B cell (primary cell): ENCODE data around the gene EHD4. TPM values are rescaled to one million over a fixed set of nuclear protein-coding genes. Genes with fewer than 3 reads are reported as not detected.

ENCODE experiments used
- ATAC-seq: fragments of 200-7000 bp; cut with Tn5 transposase; one replicate; pipeline ENCODE4 v1.10.0; 2021; ENCODE audit warnings: low read depth, mild to moderate bottlenecking, moderate number of reproducible peaks, moderate library complexity
- CTCF ChIA-PET: fragments of 350-600 bp; sonication (Branson Sonifier 250); formaldehyde crosslinking; loops from one replicate; lab custom pipeline; 2021; ENCODE audit warnings: antibody characterized with exemption, inconsistent platforms; lab: Charles Lee
- POLR2A ChIA-PET: fragments of 350-600 bp; sonication (Branson Sonifier 250); formaldehyde crosslinking; loops from one replicate; lab custom pipeline; 2021; ENCODE audit warnings: antibody characterized with exemption; lab: Charles Lee
- DNase-seq: peaks from one replicate; pipeline ENCODE4 v3.0.0; 2013
- H2AFZ ChIP-seq: 2 replicates; pipeline ENCODE4 v1.6.1; 2012; ENCODE audit warnings: mild to moderate bottlenecking, low read depth, low read length; ENCODE audit not compliant: insufficient read depth, poor library complexity, severe bottlenecking
- H3K27ac ChIP-seq, 2 donors: 1 replicate in 1 of 2; 2 replicates in 1 of 2; pipeline ENCODE4 v1.5.1; 2012 to 2013; ENCODE audit warnings: low read length in 2 of 2, mild to moderate bottlenecking in 2 of 2, moderate library complexity in 1 of 2
- H3K27me3 ChIP-seq, 4 experiments: fragments of 200-600 bp in 1 of 4; sonication (generic) in 1 of 4; replicated peaks in 1 of 4; 1 replicate in 2 of 4; 2 replicates in 2 of 4; pipeline versions ENCODE4 v1.6.1 to v1.7.0; 2013 to 2016; ENCODE audit warnings: low read length in 3 of 4, mild to moderate bottlenecking in 2 of 4, mixed read lengths in 1 of 4, moderate library complexity in 1 of 4; ENCODE audit not compliant: insufficient read depth in 4 of 4, control insufficient read depth in 3 of 4; ENCODE audit errors: control extremely low read depth in 1 of 4
- H3K36me3 ChIP-seq, 2 experiments: replicated peaks in 1 of 2; 1 replicate in 1 of 2; 2 replicates in 1 of 2; pipeline versions ENCODE4 v1.6.1 to v1.7.1; 2013; ENCODE audit warnings: low read length in 1 of 2; ENCODE audit not compliant: insufficient read depth in 2 of 2, control insufficient read depth in 1 of 2; ENCODE audit errors: control extremely low read depth in 1 of 2, extremely low read depth in 1 of 2
- H3K4me1 ChIP-seq, 2 donors: fragments of 200-600 bp in 1 of 2; sonication (generic) in 1 of 2; 1 replicate in 1 of 2; 2 replicates in 1 of 2; pipeline versions ENCODE4 v1.5.1 to v1.6.1; 2013 to 2017; ENCODE audit warnings: low read length in 2 of 2; ENCODE audit not compliant: control insufficient read depth in 2 of 2, insufficient read depth in 2 of 2
- H3K4me2 ChIP-seq: replicated peaks from 2 replicates; pipeline ENCODE3; 2012; ENCODE audit warnings: mild to moderate bottlenecking, low read depth, low read length; ENCODE audit not compliant: poor library complexity, severe bottlenecking
- H3K4me3 ChIP-seq, 5 experiments: fragments of 200-600 bp in 1 of 5; sonication (generic) in 1 of 5; 1 replicate in 3 of 5; 2 replicates in 2 of 5; pipeline versions ENCODE4 v1.5.1 to v1.7.0; 2011 to 2016; ENCODE audit warnings: low read length in 4 of 5, mild to moderate bottlenecking in 4 of 5, low read depth in 2 of 5, control low read depth in 1 of 5, moderate library complexity in 1 of 5; ENCODE audit not compliant: insufficient read depth in 1 of 5; ENCODE audit errors: control extremely low read depth in 1 of 5, extremely low read depth in 1 of 5
- H3K79me2 ChIP-seq: fragments of 200-600 bp; sonication (generic); one replicate; pipeline ENCODE4 v1.6.0; 2016; ENCODE audit warnings: low read length; ENCODE audit not compliant: control insufficient read depth, insufficient read depth
- H3K9ac ChIP-seq: fragments of 200-600 bp; sonication (generic); 2 replicates; pipeline ENCODE4 v1.6.1; 2017; ENCODE audit warnings: mild to moderate bottlenecking, low read length, moderate library complexity
- H3K9me3 ChIP-seq, 3 donors: one replicate each; pipeline versions ENCODE4 v1.6.1 to v1.7.1; 2013; ENCODE audit warnings: low read length in 2 of 3; ENCODE audit not compliant: control insufficient read depth in 2 of 3, insufficient read depth in 1 of 3; ENCODE audit errors: control extremely low read depth in 1 of 3
- H4K20me1 ChIP-seq: 2 replicates; pipeline ENCODE4 v1.6.0; 2012; ENCODE audit warnings: mild to moderate bottlenecking, low read length; ENCODE audit not compliant: insufficient read depth, control insufficient read depth, poor library complexity, severe bottlenecking
- H3K27ac Mint-ChIP-seq: one replicate; pipeline ENCODE4 v1.8.0; 2021; ENCODE audit warnings: mixed read lengths
- H3K27me3 Mint-ChIP-seq: one replicate; pipeline ENCODE4 v1.8.0; 2021; ENCODE audit warnings: mixed read lengths
- H3K4me1 Mint-ChIP-seq: one replicate; pipeline ENCODE4 v1.8.0; 2021; ENCODE audit warnings: mixed read lengths
- H3K4me3 Mint-ChIP-seq: one replicate; pipeline ENCODE4 v1.8.0; 2021; ENCODE audit warnings: mixed read lengths
- H3K9me3 Mint-ChIP-seq: one replicate; pipeline ENCODE4 v1.8.0; 2022; ENCODE audit warnings: mixed read lengths; ENCODE audit not compliant: insufficient read depth
- EZH2 ChIP-seq: IDR thresholded peaks from 2 replicates; pipeline ENCODE4 v1.6.1; 2012; ENCODE audit warnings: borderline replicate concordance, low read depth, mild to moderate bottlenecking, moderate library complexity, low read length; ENCODE audit not compliant: insufficient read depth, poor library complexity, severe bottlenecking
- WGBS: methylation state at CpG from one replicate; pipeline ENCODE4 v1.1.5; 2013; ENCODE audit warnings: missing lambda C conversion rate; ENCODE audit not compliant: insufficient coverage; 5-methylcytosine and 5-hydroxymethylcytosine counted together
- intact Hi-C: fragments of 100-400 bp; cut with micrococcal nuclease; formaldehyde crosslinking; loops from one replicate; pipeline ENCODE4 v1.10.0; 2022
- polyA plus RNA-seq: library from polyadenylated mRNA; depleted of rRNA; stranded (reverse); fragments of >200 nt; gene quantifications from 2 replicates; pipeline ENCODE4 v1.2.3, GENCODE V29; 2012
- total RNA-seq, 2 donors: library from RNA; stranded (reverse); fragments of 120-200 nt in 1 of 2; gene quantifications; 1 replicate in 1 of 2; 2 replicates in 1 of 2; pipeline versions ENCODE4 v1.2.3 to v1.2.4, GENCODE V29; 2013 to 2022
- TF ChIP-seq, protein P1 (sequence below): fragments of 200-600 bp; IDR thresholded peaks from one replicate; pipeline ENCODE4 v1.8.0; 2022; ENCODE audit warnings: antibody characterized with exemption, mild to moderate bottlenecking

Gene EHD4
- total and polyA plus RNA-seq, 2 donors (not counting 1 experiment from before 2014, with no cell fraction given): 3.1 to 12.7 TPM

- H3K4me3 ChIP-seq: no peak overlapping the region
- WGBS: 100% methylated on average over 4 of the region's 4 CpGs
- no peaks in the 10 kb centered on the region for H4K20me1 ChIP-seq
- H3K27ac Mint-ChIP-seq: no peak overlapping the region
- TF ChIP-seq EZH2: no peak
- TF ChIP-seq, protein P1, sequence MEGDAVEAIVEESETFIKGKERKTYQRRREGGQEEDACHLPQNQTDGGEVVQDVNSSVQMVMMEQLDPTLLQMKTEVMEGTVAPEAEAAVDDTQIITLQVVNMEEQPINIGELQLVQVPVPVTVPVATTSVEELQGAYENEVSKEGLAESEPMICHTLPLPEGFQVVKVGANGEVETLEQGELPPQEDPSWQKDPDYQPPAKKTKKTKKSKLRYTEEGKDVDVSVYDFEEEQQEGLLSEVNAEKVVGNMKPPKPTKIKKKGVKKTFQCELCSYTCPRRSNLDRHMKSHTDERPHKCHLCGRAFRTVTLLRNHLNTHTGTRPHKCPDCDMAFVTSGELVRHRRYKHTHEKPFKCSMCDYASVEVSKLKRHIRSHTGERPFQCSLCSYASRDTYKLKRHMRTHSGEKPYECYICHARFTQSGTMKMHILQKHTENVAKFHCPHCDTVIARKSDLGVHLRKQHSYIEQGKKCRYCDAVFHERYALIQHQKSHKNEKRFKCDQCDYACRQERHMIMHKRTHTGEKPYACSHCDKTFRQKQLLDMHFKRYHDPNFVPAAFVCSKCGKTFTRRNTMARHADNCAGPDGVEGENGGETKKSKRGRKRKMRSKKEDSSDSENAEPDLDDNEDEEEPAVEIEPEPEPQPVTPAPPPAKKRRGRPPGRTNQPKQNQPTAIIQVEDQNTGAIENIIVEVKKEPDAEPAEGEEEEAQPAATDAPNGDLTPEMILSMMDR: no peak
- H3K9me3 ChIP-seq: no peaks in the 10 kb centered on the region
- no peaks in the 10 kb centered on the region for H3K79me2 ChIP-seq
- no peak overlapping the region for H3K9ac ChIP-seq
- DNase-seq: no peak
- H3K4me1 ChIP-seq: peaks cover 0 to 6% of the 10 kb centered on the region in 2 donors
- H2AFZ ChIP-seq: no peak overlapping the region
- peaks cover 7% of the 10 kb centered on the region for H3K27me3 Mint-ChIP-seq
- H3K9me3 Mint-ChIP-seq: no peaks in the 10 kb centered on the region
- no peak overlapping the region for H3K4me2 ChIP-seq
- H3K27me3 ChIP-seq: no peaks in the 10 kb centered on the region
- H3K4me3 Mint-ChIP-seq: no peak overlapping the region
- no peak overlapping the region for H3K27ac ChIP-seq
- peaks cover 4% of the 10 kb centered on the region for H3K4me1 Mint-ChIP-seq
- no peaks in the 10 kb centered on the region for H3K36me3 ChIP-seq
- intact Hi-C loops: no loop called here
- ATAC-seq: no peak
- ChIA-PET CTCF (no interaction called here), POLR2A (no interaction called here)
Observed at GRCh38 chr15:42014406-42014805, 42.0 kb upstream of the EHD4 start.

DNA sequence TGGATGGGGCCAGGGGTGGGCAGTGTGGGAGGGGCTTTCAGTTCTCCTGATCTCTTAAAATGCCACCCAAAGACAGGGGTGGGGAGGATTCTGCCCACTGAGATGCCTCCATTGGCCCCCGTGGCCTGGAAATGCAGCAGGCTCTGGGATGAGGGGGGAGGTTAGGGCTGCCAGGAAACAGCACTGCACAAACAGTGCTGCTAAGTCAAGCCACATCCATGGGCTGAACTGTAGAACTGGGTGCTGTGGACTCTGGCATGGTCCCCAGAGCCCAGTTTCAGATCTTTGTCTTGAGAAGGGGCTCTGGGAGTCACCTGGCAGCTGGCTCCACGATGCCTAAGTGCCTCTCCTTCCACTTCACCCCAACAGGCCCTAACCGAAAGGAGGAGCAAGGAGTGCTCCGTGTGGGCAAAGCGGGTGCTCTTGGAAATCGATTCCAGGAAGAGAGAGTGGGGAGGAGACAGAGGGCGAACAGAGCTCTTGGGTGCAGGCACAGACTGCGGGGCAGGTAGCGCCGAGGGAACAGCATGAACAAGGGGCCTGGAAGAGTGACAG, 40.6 kb upstream of the EHD4 start:
- H3K9ac ChIP-seq: no peak overlapping the region
- H3K4me3 Mint-ChIP-seq: no peak overlapping the region
- POLR2A ChIA-PET: no interaction called here
- no peaks in the 10 kb centered on the region for H3K36me3 ChIP-seq
- ATAC-seq: no peak
- H3K4me2 ChIP-seq: no peak overlapping the region
- peaks cover 0 to 6% of the 10 kb centered on the region in 2 donors for H3K4me1 ChIP-seq
- H2AFZ ChIP-seq: no peak overlapping the region
- H3K27me3 Mint-ChIP-seq: peaks cover 7% of the 10 kb centered on the region
- H3K27ac ChIP-seq: no peak overlapping the region
- no peaks in the 10 kb centered on the region for H3K9me3 ChIP-seq
- H3K27me3 ChIP-seq: no peaks in the 10 kb centered on the region
- CTCF ChIA-PET: no interaction called here
- TF ChIP-seq EZH2: no peak
- TF ChIP-seq, protein P1: no peak
- 93% methylated on average over 6 of the region's 10 CpGs for WGBS
- no peak overlapping the region for H3K4me3 ChIP-seq
- intact Hi-C loops: no loop called here
- H3K27ac Mint-ChIP-seq: no peak overlapping the region
- no peaks in the 10 kb centered on the region for H3K9me3 Mint-ChIP-seq
- no peaks in the 10 kb centered on the region for H4K20me1 ChIP-seq
- DNase-seq: no peak
- no peaks in the 10 kb centered on the region for H3K79me2 ChIP-seq
- H3K4me1 Mint-ChIP-seq: peaks cover 4% of the 10 kb centered on the region
